Neuronal stem cell (in vitro differentiated cells): ENCODE results near the gene ROCK1.
"Not testable (repeated sequence)": the region's sequence is repeated elsewhere in the genome, so short reads cannot be mapped to it uniquely, and the experiment has no call there.

ENCODE experiments used
- DNase-seq: peaks from one replicate; pipeline ENCODE4 v3.0.0-alpha.2; 2013; ENCODE audit warnings: low spot score
- H2AFZ ChIP-seq: one replicate; pipeline ENCODE4 v1.6.1; 2013; ENCODE audit warnings: mild to moderate bottlenecking, low read length, inconsistent platforms
- H2AK5ac ChIP-seq: 2 replicates; pipeline ENCODE4 v1.6.1; 2013; ENCODE audit warnings: low read depth, mild to moderate bottlenecking, inconsistent platforms, low read length, moderate library complexity, mixed read lengths
- H2BK120ac ChIP-seq: 2 replicates; pipeline ENCODE4 v1.6.1; 2013; ENCODE audit warnings: low read depth, mild to moderate bottlenecking, inconsistent platforms, low read length, moderate library complexity, mixed read lengths
- H2BK12ac ChIP-seq: one replicate; pipeline ENCODE4 v1.6.1; 2013; ENCODE audit warnings: low read length, inconsistent platforms
- H2BK15ac ChIP-seq: 2 replicates; pipeline ENCODE4 v1.6.1; 2013; ENCODE audit warnings: mild to moderate bottlenecking, low read length, inconsistent platforms, mixed read lengths
- H2BK5ac ChIP-seq: one replicate; pipeline ENCODE4 v1.6.1; 2013; ENCODE audit warnings: inconsistent platforms, mild to moderate bottlenecking, low read length, moderate library complexity
- H3K14ac ChIP-seq: one replicate; pipeline ENCODE4 v1.6.1; 2013; ENCODE audit warnings: low read length, inconsistent platforms
- H3K18ac ChIP-seq: 2 replicates; pipeline ENCODE4 v1.6.1; 2013; ENCODE audit warnings: low read length, inconsistent platforms
- H3K23ac ChIP-seq: 2 replicates; pipeline ENCODE4 v1.6.1; 2013; ENCODE audit warnings: low read depth, mild to moderate bottlenecking, mixed read lengths, low read length, inconsistent platforms; ENCODE audit not compliant: poor library complexity
- H3K27ac ChIP-seq: replicated peaks from 3 replicates; pipeline ENCODE4 v1.5.1; 2013; ENCODE audit warnings: low read length, inconsistent platforms
- H3K27me3 ChIP-seq, 3 experiments: 2 replicates each; pipeline ENCODE4 v1.6.1; 2013; ENCODE audit warnings: low read length in 3 of 3, mild to moderate bottlenecking in 2 of 3, inconsistent platforms in 1 of 3, low read depth in 1 of 3, mixed read lengths in 1 of 3, moderate library complexity in 1 of 3; ENCODE audit not compliant: control insufficient read depth in 3 of 3, insufficient read depth in 3 of 3
- H3K36me3 ChIP-seq, 2 donors: replicated peaks in 1 of 2; 2 replicates each; pipeline ENCODE4 v1.6.1; 2013; ENCODE audit warnings: low read length in 2 of 2; ENCODE audit not compliant: control insufficient read depth in 2 of 2, insufficient read depth in 2 of 2
- H3K4ac ChIP-seq: 2 replicates; pipeline ENCODE4 v1.6.1; 2013; ENCODE audit warnings: inconsistent platforms, mild to moderate bottlenecking, low read length, moderate library complexity
- H3K4me1 ChIP-seq, 2 donors: 1 replicate in 1 of 2; 2 replicates in 1 of 2; pipeline ENCODE4 v1.6.1; 2013; ENCODE audit warnings: low read length in 2 of 2, low read depth in 1 of 2; ENCODE audit not compliant: control insufficient read depth in 2 of 2, insufficient read depth in 1 of 2
- H3K4me2 ChIP-seq: one replicate; pipeline ENCODE4 v1.6.1; 2013; ENCODE audit warnings: mild to moderate bottlenecking, low read length, inconsistent platforms; ENCODE audit not compliant: insufficient read depth, poor library complexity, severe bottlenecking
- H3K4me3 ChIP-seq, 2 donors: 2 replicates each; pipeline ENCODE4 v1.5.1; 2013; ENCODE audit warnings: low read length in 2 of 2, mild to moderate bottlenecking in 2 of 2, inconsistent platforms in 1 of 2, moderate library complexity in 1 of 2
- H3K79me1 ChIP-seq: one replicate; pipeline ENCODE4 v1.6.1; 2013; ENCODE audit warnings: low read depth, mild to moderate bottlenecking, inconsistent platforms, low read length, moderate library complexity
- H3K9ac ChIP-seq: one replicate; pipeline ENCODE4 v1.6.1; 2013; ENCODE audit warnings: mild to moderate bottlenecking, low read depth, low read length, inconsistent platforms; ENCODE audit not compliant: poor library complexity
- H3K9me3 ChIP-seq, 2 donors: replicated peaks in 1 of 2; 2 replicates each; pipeline versions ENCODE3 to v1.6.1; 2013; ENCODE audit warnings: low read length in 2 of 2, mild to moderate bottlenecking in 2 of 2, inconsistent platforms in 1 of 2, low read depth in 1 of 2, mixed read lengths in 1 of 2, moderate library complexity in 1 of 2; ENCODE audit not compliant: control insufficient read depth in 2 of 2, insufficient read depth in 1 of 2
- H4K8ac ChIP-seq: one replicate; pipeline ENCODE4 v1.6.1; 2013; ENCODE audit warnings: low read depth, mild to moderate bottlenecking, inconsistent platforms, low read length, moderate library complexity
- H4K91ac ChIP-seq: one replicate; pipeline ENCODE4 v1.6.1; 2013; ENCODE audit warnings: low read length, low read depth, mild to moderate bottlenecking, inconsistent platforms; ENCODE audit not compliant: poor library complexity
- WGBS, 2 donors: extraction: QIAGEN DNeasy Blood & Tissue Kit; methylation state at CpG; one replicate each; pipeline ENCODE4 v1.1.7; 2013; ENCODE audit warnings: missing lambda C conversion rate in 2 of 2, mixed read lengths in 1 of 2; ENCODE audit not compliant: insufficient read length in 2 of 2, insufficient replicate concordance in 1 of 2; ENCODE audit errors: extremely low coverage in 2 of 2; 5-methylcytosine and 5-hydroxymethylcytosine counted together

The ROCK1 gene

GRCh38 chr18:21141668-21142422 is 30.2 kb upstream of the ROCK1 start:
- H2AFZ ChIP-seq, result no peak overlapping the region
- no peaks in the 10 kb centered on the region for H3K79me1 ChIP-seq
- H3K27ac ChIP-seq, result no peak overlapping the region
- no peaks in the 10 kb centered on the region for H3K4me1 ChIP-seq
- no peak overlapping the region for H4K8ac ChIP-seq
- H2AK5ac ChIP-seq, result no peak overlapping the region
- no peak overlapping the region for H2BK120ac ChIP-seq
- H3K27me3 ChIP-seq, result no peaks in the 10 kb centered on the region
- H3K9me3 ChIP-seq, result peaks cover 0 to 2% of the 10 kb centered on the region in 2 donors
- H3K4ac ChIP-seq, result no peak overlapping the region
- H3K36me3 ChIP-seq, result no peaks in the 10 kb centered on the region
- no peak overlapping the region for H2BK5ac ChIP-seq
- H3K9ac ChIP-seq, result no peak overlapping the region
- H2BK12ac ChIP-seq, result no peak overlapping the region
- no peak for DNase-seq
- H3K4me3 ChIP-seq, result no peak overlapping the region
- no peak overlapping the region for H4K91ac ChIP-seq
- H3K23ac ChIP-seq, result no peak overlapping the region
- WGBS, 2 donors, result no CpG with 5 or more reads among the region's 5 CpGs
- no peak overlapping the region for H3K14ac ChIP-seq
- H3K4me2 ChIP-seq, result no peak overlapping the region
- no peak overlapping the region for H2BK15ac ChIP-seq
- no peak overlapping the region for H3K18ac ChIP-seq

GRCh38 chr18:21137719-21138488 is 26.3 kb upstream of the ROCK1 start:
- H2BK12ac ChIP-seq, H2AK5ac ChIP-seq, H3K4me3 ChIP-seq, H3K4me1 ChIP-seq, H3K36me3 ChIP-seq, H2BK5ac ChIP-seq, H3K9ac ChIP-seq, H3K4me2 ChIP-seq, H3K79me1 ChIP-seq, H2BK15ac ChIP-seq, H2AFZ ChIP-seq, H2BK120ac ChIP-seq, H4K8ac ChIP-seq, H3K23ac ChIP-seq, H3K18ac ChIP-seq, H4K91ac ChIP-seq, H3K9me3 ChIP-seq, DNase-seq, H3K14ac ChIP-seq, H3K27ac ChIP-seq, H3K27me3 ChIP-seq, H3K4ac ChIP-seq: not testable (repeated sequence)
- WGBS, 2 donors, result no CpG with 5 or more reads among the region's 41 CpGs

- H2AFZ ChIP-seq, result no peak overlapping the region
- no peaks in the 10 kb centered on the region for H3K4me1 ChIP-seq
- no peak for DNase-seq
- H3K4ac ChIP-seq, result no peak overlapping the region
- WGBS, 2 donors, result no CpG with 5 or more reads among the region's 3 CpGs
- no peak overlapping the region for H4K8ac ChIP-seq
- H3K4me3 ChIP-seq, result no peak overlapping the region
- no peaks in the 10 kb centered on the region for H3K27me3 ChIP-seq
- H3K79me1 ChIP-seq, result no peaks in the 10 kb centered on the region
- no peak overlapping the region for H2BK15ac ChIP-seq
- H3K14ac ChIP-seq, result no peak overlapping the region
- no peak overlapping the region for H4K91ac ChIP-seq
- no peak overlapping the region for H3K23ac ChIP-seq
- no peaks in the 10 kb centered on the region for H3K36me3 ChIP-seq
- H2AK5ac ChIP-seq, result no peak overlapping the region
- no peak overlapping the region for H3K18ac ChIP-seq
- H3K27ac ChIP-seq, result no peak overlapping the region
- H3K9ac ChIP-seq, result no peak overlapping the region
- H2BK120ac ChIP-seq, result no peak overlapping the region
- no peak overlapping the region for H3K4me2 ChIP-seq
- no peak overlapping the region for H2BK12ac ChIP-seq
- no peak overlapping the region for H2BK5ac ChIP-seq
- peaks cover 1 to 2% of the 10 kb centered on the region in 2 donors for H3K9me3 ChIP-seq
Measured at GRCh38 chr18:21134895-21135294, 23.3 kb upstream of the ROCK1 start.

GRCh38 chr18:21132398-21132918 is 20.8 kb upstream of the ROCK1 start:
- H3K4ac ChIP-seq, result no peak overlapping the region
- no peak for DNase-seq
- no peak overlapping the region for H4K91ac ChIP-seq
- H3K27me3 ChIP-seq, result peaks cover 0 to 7% (median 0%) of the 10 kb centered on the region in 3 experiments
- H2BK15ac ChIP-seq, result no peak overlapping the region
- no peak overlapping the region for H2BK12ac ChIP-seq
- H3K36me3 ChIP-seq, result no peaks in the 10 kb centered on the region
- no CpG with 5 or more reads among the region's 27 CpGs for WGBS, 2 donors
- peaks cover 0 to 1% of the 10 kb centered on the region in 2 donors for H3K9me3 ChIP-seq
- no peak overlapping the region for H3K23ac ChIP-seq
- H2AK5ac ChIP-seq, result no peak overlapping the region
- H3K4me2 ChIP-seq, result no peak overlapping the region
- no peak overlapping the region for H3K9ac ChIP-seq
- no peak overlapping the region for H3K18ac ChIP-seq
- H2AFZ ChIP-seq, result no peak overlapping the region
- H2BK5ac ChIP-seq, result no peak overlapping the region
- no peak overlapping the region for H3K4me3 ChIP-seq
- H4K8ac ChIP-seq, result peak overlapping the region; percentile 48
- H3K27ac ChIP-seq, result no peak overlapping the region
- no peak overlapping the region for H2BK120ac ChIP-seq
- no peak overlapping the region for H3K14ac ChIP-seq
- H3K4me1 ChIP-seq, result no peaks in the 10 kb centered on the region
- no peaks in the 10 kb centered on the region for H3K79me1 ChIP-seq
